Fibroblast of lung (primary cell): Measurements from ENCODE around the gene DMBX1. TPM values are rescaled to one million over a fixed set of nuclear protein-coding genes. Genes with fewer than 3 reads are reported as not detected.

ENCODE experiments used
- DNase-seq, 2 donors: peaks; one replicate each; pipeline versions ENCODE4 v3.0.0 to v3.0.0-alpha.2; 2010; ENCODE audit warnings: low read depth in 2 of 2
- H2AFZ ChIP-seq: 2 replicates; pipeline ENCODE4 v1.5.1; 2012; ENCODE audit warnings: low read length, control low read depth, inconsistent platforms
- H3K27ac ChIP-seq: 2 replicates; pipeline ENCODE4 v1.5.1; 2011; ENCODE audit warnings: low read length, control low read depth; ENCODE audit not compliant: insufficient read depth
- H3K27me3 ChIP-seq: 2 replicates; pipeline ENCODE4 v1.5.1; 2011; ENCODE audit warnings: mild to moderate bottlenecking, low read length; ENCODE audit not compliant: control insufficient read depth, insufficient read depth
- H3K36me3 ChIP-seq: 2 replicates; pipeline ENCODE4 v1.5.1; 2011; ENCODE audit warnings: low read length; ENCODE audit not compliant: control insufficient read depth, insufficient read depth
- H3K4me1 ChIP-seq: 2 replicates; pipeline ENCODE4 v1.5.1; 2011; ENCODE audit warnings: low read length; ENCODE audit not compliant: control insufficient read depth, insufficient read depth; ENCODE audit errors: extremely low read depth
- H3K4me2 ChIP-seq: 2 replicates; pipeline ENCODE4 v1.5.1; 2011; ENCODE audit warnings: low read length, control low read depth; ENCODE audit not compliant: insufficient read depth; ENCODE audit errors: extremely low read depth
- H3K4me3 ChIP-seq, 4 experiments: fragments of 200-600 bp in 1 of 4; sonication (generic) in 1 of 4; replicated peaks in 1 of 4; 2 replicates each; pipeline ENCODE4 v1.5.1; 2011 to 2016; ENCODE audit warnings: low read length in 4 of 4, low read depth in 3 of 4, mild to moderate bottlenecking in 3 of 4, control low read depth in 2 of 4, inconsistent platforms in 1 of 4, mixed read lengths in 1 of 4; ENCODE audit not compliant: insufficient read depth in 1 of 4; ENCODE audit errors: control extremely low read depth in 1 of 4
- H3K79me2 ChIP-seq: 2 replicates; pipeline ENCODE4 v1.5.1; 2012; ENCODE audit warnings: mild to moderate bottlenecking, low read length, inconsistent platforms; ENCODE audit not compliant: control insufficient read depth, insufficient read depth
- H3K9ac ChIP-seq: 2 replicates; pipeline ENCODE4 v1.5.1; 2011; ENCODE audit warnings: mild to moderate bottlenecking, low read length, control low read depth; ENCODE audit not compliant: insufficient read depth
- H3K9me3 ChIP-seq: 2 replicates; pipeline ENCODE4 v1.5.1; 2012; ENCODE audit warnings: low read depth, low read length; ENCODE audit not compliant: control insufficient read depth, insufficient read depth
- H4K20me1 ChIP-seq: 2 replicates; pipeline ENCODE4 v1.5.1; 2011; ENCODE audit warnings: low read length; ENCODE audit not compliant: control insufficient read depth, insufficient read depth; ENCODE audit errors: extremely low read depth
- CTCF ChIP-seq, 2 donors: IDR thresholded peaks in 1 of 2; conservative IDR thresholded peaks in 1 of 2; 1 replicate in 1 of 2; 2 replicates in 1 of 2; pipeline ENCODE4 v1.5.1; 2011 to 2012; ENCODE audit warnings: low read length in 2 of 2, control low read depth in 1 of 2, inconsistent platforms in 1 of 2, low read depth in 1 of 2, mild to moderate bottlenecking in 1 of 2
- EZH2 ChIP-seq: IDR thresholded peaks from 2 replicates; pipeline ENCODE4 v1.5.1; 2012; ENCODE audit warnings: low read length, control low read depth, mild to moderate bottlenecking; ENCODE audit errors: missing control alignments
- polyA plus RNA-seq, 2 donors: library from polyadenylated mRNA; depleted of rRNA in 1 of 2; stranded (reverse) in 1 of 2; unstranded in 1 of 2; fragments of >200 nt; gene quantifications; 2 replicates each; pipeline ENCODE4 v1.2.1, GENCODE V29; 2011 to 2012; ENCODE audit warnings: missing spikeins in 1 of 2
- total RNA-seq: library from RNA; depleted of rRNA; stranded (reverse); fragments of >200 nt; gene quantifications from 2 replicates; pipeline ENCODE4 v1.2.1, GENCODE V29; 2014

The DMBX1 gene
- total and polyA plus RNA-seq, 2 donors (not counting 1 experiment from before 2014, with no cell fraction given): not detected

GRCh38 chr1:46516200-46516950, 26.7 kb downstream of the DMBX1 start:
- Histone ChIP-seq H3K36me3 (no peaks in the 10 kb centered on the region), H3K27ac (no peak overlapping the region), H3K4me3 (no peak overlapping the region), H3K4me2 (no peak overlapping the region), H3K9me3 (no peaks in the 10 kb centered on the region), H3K4me1 (peaks cover 8% of the 10 kb centered on the region), H3K9ac (no peak overlapping the region), H3K27me3 (peaks cover 24% of the 10 kb centered on the region), H3K79me2 (no peaks in the 10 kb centered on the region), H2AFZ (no peak overlapping the region), H4K20me1 (no peaks in the 10 kb centered on the region)
- TF ChIP-seq CTCF (conservative IDR thresholded peaks at IDR 0.05 in 1 of 2, IDR thresholded peaks at IDR 0.05 in 1 of 2; ENCODE audit: low read depth in 1 of 2, low read length in 2 of 2) (no peak), EZH2 (no peak)
- no peak for DNase-seq

GRCh38 chr1:46517010-46517600, 27.5 kb downstream of the DMBX1 start:
- Histone ChIP-seq H3K4me2 (no peak overlapping the region), H4K20me1 (no peaks in the 10 kb centered on the region), H3K9me3 (no peaks in the 10 kb centered on the region), H3K27ac (no peak overlapping the region), H3K9ac (no peak overlapping the region), H3K4me1 (peaks cover 8% of the 10 kb centered on the region), H3K79me2 (no peaks in the 10 kb centered on the region), H2AFZ (no peak overlapping the region), H3K27me3 (peaks cover 24% of the 10 kb centered on the region), H3K36me3 (no peaks in the 10 kb centered on the region), H3K4me3 (no peak overlapping the region)
- no peak for DNase-seq
- no peak for TF ChIP-seq CTCF (conservative IDR thresholded peaks at IDR 0.05 in 1 of 2, IDR thresholded peaks at IDR 0.05 in 1 of 2; ENCODE audit: low read depth in 1 of 2, low read length in 2 of 2)
- TF ChIP-seq EZH2: no peak

- H3K79me2 ChIP-seq: no peaks in the 10 kb centered on the region
- H2AFZ ChIP-seq: no peak overlapping the region
- no peaks in the 10 kb centered on the region for H3K9me3 ChIP-seq
- H3K36me3 ChIP-seq: no peaks in the 10 kb centered on the region
- H4K20me1 ChIP-seq: no peaks in the 10 kb centered on the region
- TF ChIP-seq EZH2 (no peak), CTCF (conservative IDR thresholded peaks at IDR 0.05 in 1 of 2, IDR thresholded peaks at IDR 0.05 in 1 of 2; ENCODE audit: low read depth in 1 of 2, low read length in 2 of 2) (no peak)
- H3K9ac ChIP-seq: no peak overlapping the region
- H3K27me3 ChIP-seq: peaks cover 24% of the 10 kb centered on the region
- no peak overlapping the region for H3K27ac ChIP-seq
- no peak overlapping the region for H3K4me2 ChIP-seq
- no peak overlapping the region for H3K4me3 ChIP-seq
- H3K4me1 ChIP-seq: peaks cover 8% of the 10 kb centered on the region
- DNase-seq: no peak
Measured at GRCh38 chr1:46517932-46518498, 28.4 kb downstream of the DMBX1 start.
